22Rv1 (cell line): ENCODE data around the gene DTD1.

Experiments
- ZFX ChIP-seq: fragments of 450-650 bp; IDR thresholded peaks from 2 replicates; pipeline ENCODE4 v1.6.1; 2017; ENCODE audit warnings: antibody characterized with exemption, borderline replicate concordance
- TF ChIP-seq, protein P1 (sequence below): fragments of 450-650 bp; IDR thresholded peaks from 2 replicates; pipeline ENCODE4 v1.5.1; 2017; ENCODE audit warnings: mild to moderate bottlenecking

DNA sequence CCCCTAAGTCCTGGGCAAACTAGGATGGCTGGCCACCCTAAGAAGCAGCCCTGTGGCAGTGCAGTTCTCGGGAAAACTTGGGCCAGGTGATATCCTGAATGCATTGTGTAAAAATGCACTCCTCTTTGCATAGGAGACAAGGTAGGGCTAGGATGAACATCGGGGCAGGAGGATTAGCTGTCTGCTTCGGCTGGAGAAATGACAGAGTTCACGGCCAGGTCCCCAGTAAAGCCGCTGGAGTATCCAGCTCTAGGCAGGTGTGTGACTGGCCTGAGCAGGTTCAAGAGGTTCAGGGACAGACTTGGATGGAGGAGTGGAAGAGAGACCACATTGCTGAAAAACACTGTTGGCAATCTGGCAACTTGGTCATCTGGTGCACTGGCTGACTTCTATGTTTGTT, 26.4 kb downstream of the DTD1 start:
- TF ChIP-seq, protein P1, sequence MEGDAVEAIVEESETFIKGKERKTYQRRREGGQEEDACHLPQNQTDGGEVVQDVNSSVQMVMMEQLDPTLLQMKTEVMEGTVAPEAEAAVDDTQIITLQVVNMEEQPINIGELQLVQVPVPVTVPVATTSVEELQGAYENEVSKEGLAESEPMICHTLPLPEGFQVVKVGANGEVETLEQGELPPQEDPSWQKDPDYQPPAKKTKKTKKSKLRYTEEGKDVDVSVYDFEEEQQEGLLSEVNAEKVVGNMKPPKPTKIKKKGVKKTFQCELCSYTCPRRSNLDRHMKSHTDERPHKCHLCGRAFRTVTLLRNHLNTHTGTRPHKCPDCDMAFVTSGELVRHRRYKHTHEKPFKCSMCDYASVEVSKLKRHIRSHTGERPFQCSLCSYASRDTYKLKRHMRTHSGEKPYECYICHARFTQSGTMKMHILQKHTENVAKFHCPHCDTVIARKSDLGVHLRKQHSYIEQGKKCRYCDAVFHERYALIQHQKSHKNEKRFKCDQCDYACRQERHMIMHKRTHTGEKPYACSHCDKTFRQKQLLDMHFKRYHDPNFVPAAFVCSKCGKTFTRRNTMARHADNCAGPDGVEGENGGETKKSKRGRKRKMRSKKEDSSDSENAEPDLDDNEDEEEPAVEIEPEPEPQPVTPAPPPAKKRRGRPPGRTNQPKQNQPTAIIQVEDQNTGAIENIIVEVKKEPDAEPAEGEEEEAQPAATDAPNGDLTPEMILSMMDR, result no peak
- TF ChIP-seq ZFX, result no peak
